Parathyroid adenoma (tissue), 2 donors: ENCODE measurements around the gene SENP3.

Experiments used
- H2AFZ ChIP-seq: fragments of 300-600 bp; sonication (generic); one replicate; pipeline ENCODE4 v1.7.0; 2017; ENCODE audit warnings: antibody characterized with exemption, mild to moderate bottlenecking
- H3K27ac ChIP-seq: fragments of 300-600 bp; sonication (generic); one replicate; pipeline ENCODE4 v1.7.0; 2017
- H3K27me3 ChIP-seq: fragments of 300-600 bp; sonication (generic); one replicate; pipeline ENCODE4 v1.7.0; 2017; ENCODE audit warnings: low read length; ENCODE audit not compliant: control insufficient read depth, insufficient read depth
- H3K36me3 ChIP-seq: fragments of 300-600 bp; sonication (generic); one replicate; pipeline ENCODE4 v1.7.0; 2017; ENCODE audit warnings: low read length; ENCODE audit not compliant: control insufficient read depth, insufficient read depth
- H3K4me1 ChIP-seq: fragments of 300-600 bp; sonication (generic); one replicate; pipeline ENCODE4 v1.7.0; 2017; ENCODE audit warnings: control low read depth
- H3K4me2 ChIP-seq: fragments of 300-600 bp; sonication (generic); one replicate; pipeline ENCODE4 v1.7.0; 2017; ENCODE audit warnings: low read length
- H3K4me3 ChIP-seq: fragments of 300-600 bp; sonication (generic); one replicate; pipeline ENCODE4 v1.7.0; 2017; ENCODE audit warnings: low read depth, low read length
- H3K79me2 ChIP-seq: fragments of 300-600 bp; sonication (generic); one replicate; pipeline ENCODE4 v1.7.0; 2017; ENCODE audit warnings: control low read depth
- H3K9ac ChIP-seq: fragments of 300-600 bp; sonication (generic); one replicate; pipeline ENCODE4 v1.7.0; 2017; ENCODE audit warnings: mild to moderate bottlenecking
- H3K9me3 ChIP-seq: fragments of 300-600 bp; sonication (generic); one replicate; pipeline ENCODE4 v1.7.0; 2017; ENCODE audit warnings: low read length; ENCODE audit not compliant: control insufficient read depth
- TF ChIP-seq, protein P1 (sequence below): fragments of 300-600 bp; sonication (generic); IDR thresholded peaks from one replicate; pipeline ENCODE4 v1.7.0; 2017; ENCODE audit warnings: antibody characterized with exemption, mild to moderate bottlenecking
- donor health status: primary hyperparathyroidism.

Gene SENP3

DNA sequence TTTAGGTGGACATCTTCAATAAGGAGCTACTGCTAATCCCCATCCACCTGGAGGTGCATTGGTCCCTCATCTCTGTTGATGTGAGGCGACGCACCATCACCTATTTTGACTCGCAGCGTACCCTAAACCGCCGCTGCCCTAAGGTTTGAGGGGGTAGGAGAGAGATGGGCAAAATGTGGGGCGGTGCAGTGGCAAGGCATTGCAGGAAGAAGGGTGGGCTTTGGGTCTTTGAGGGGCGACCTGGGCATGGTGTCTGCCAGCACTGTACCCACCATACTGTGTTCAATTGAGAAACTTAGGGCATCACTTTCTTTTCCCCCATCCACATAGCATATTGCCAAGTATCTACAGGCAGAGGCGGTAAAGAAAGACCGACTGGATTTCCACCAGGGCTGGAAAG, 8.6 kb downstream of the SENP3 start:
- H3K27ac ChIP-seq, result no peak overlapping the region
- no peaks in the 10 kb centered on the region for H3K9me3 ChIP-seq
- no peak overlapping the region for H3K4me3 ChIP-seq
- H3K27me3 ChIP-seq, result no peaks in the 10 kb centered on the region
- TF ChIP-seq, protein P1, sequence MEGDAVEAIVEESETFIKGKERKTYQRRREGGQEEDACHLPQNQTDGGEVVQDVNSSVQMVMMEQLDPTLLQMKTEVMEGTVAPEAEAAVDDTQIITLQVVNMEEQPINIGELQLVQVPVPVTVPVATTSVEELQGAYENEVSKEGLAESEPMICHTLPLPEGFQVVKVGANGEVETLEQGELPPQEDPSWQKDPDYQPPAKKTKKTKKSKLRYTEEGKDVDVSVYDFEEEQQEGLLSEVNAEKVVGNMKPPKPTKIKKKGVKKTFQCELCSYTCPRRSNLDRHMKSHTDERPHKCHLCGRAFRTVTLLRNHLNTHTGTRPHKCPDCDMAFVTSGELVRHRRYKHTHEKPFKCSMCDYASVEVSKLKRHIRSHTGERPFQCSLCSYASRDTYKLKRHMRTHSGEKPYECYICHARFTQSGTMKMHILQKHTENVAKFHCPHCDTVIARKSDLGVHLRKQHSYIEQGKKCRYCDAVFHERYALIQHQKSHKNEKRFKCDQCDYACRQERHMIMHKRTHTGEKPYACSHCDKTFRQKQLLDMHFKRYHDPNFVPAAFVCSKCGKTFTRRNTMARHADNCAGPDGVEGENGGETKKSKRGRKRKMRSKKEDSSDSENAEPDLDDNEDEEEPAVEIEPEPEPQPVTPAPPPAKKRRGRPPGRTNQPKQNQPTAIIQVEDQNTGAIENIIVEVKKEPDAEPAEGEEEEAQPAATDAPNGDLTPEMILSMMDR, result no peak
- H3K4me2 ChIP-seq, result no peak overlapping the region
- peaks cover 7% of the 10 kb centered on the region for H3K4me1 ChIP-seq
- H3K79me2 ChIP-seq, result peaks cover 16% of the 10 kb centered on the region
- no peaks in the 10 kb centered on the region for H3K36me3 ChIP-seq
- no peak overlapping the region for H2AFZ ChIP-seq
- H3K9ac ChIP-seq, result no peak overlapping the region

DNA sequence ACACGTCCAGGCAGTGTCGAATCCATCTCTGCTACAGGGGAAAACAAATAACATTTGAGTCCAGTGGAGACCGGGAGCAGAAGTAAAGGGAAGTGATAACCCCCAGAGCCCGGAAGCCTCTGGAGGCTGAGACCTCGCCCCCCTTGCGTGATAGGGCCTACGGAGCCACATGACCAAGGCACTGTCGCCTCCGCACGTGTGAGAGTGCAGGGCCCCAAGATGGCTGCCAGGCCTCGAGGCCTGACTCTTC, 10.5 kb downstream of the SENP3 start:
- TF ChIP-seq, protein P1, result no peak
- H3K27me3 ChIP-seq, result no peaks in the 10 kb centered on the region
- H3K9me3 ChIP-seq, result no peaks in the 10 kb centered on the region
- H3K36me3 ChIP-seq, result no peaks in the 10 kb centered on the region
- H3K27ac ChIP-seq, result peak overlapping the region; percentile 97
- H3K4me1 ChIP-seq, result peaks cover 9% of the 10 kb centered on the region
- H2AFZ ChIP-seq, result peak overlapping the region; percentile 87
- H3K9ac ChIP-seq, result no peak overlapping the region
- peaks cover 19% of the 10 kb centered on the region for H3K79me2 ChIP-seq
- H3K4me3 ChIP-seq, result peak overlapping the region; percentile 100
- peak overlapping the region; percentile 49 for H3K4me2 ChIP-seq

DNA sequence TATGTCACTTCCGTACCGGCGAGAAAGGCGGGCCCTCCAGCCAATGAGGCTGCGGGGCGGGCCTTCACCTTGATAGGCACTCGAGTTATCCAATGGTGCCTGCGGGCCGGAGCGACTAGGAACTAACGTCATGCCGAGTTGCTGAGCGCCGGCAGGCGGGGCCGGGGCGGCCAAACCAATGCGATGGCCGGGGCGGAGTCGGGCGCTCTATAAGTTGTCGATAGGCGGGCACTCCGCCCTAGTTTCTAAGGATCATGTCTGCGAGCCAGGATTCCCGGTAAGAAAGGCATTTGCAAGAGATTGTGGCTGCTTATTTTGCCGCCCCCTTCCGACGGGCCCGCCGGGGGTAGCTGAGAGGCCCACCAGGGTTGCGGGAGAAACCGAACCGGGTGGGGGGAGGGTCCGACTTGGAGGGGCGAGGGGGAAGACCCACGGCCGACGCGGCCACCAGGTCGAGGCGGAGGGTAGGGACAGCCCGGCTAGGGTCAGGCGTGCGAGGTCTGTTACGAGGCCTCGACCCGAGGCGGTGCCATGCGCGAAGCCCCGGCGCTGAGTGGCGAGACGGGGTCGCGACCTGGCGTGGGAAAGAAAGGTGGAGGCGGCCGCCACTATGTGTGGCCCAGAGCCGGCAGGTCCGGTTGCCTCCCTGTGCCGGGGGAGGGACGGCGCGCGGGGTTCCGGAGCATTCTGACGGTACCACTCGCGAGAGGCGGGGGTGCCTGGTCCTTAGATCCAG, 11.0 kb downstream of the SENP3 start:
- peak overlapping the region; percentile 23 for H2AFZ ChIP-seq
- H3K4me1 ChIP-seq, result peaks cover 9% of the 10 kb centered on the region
- peak overlapping the region; percentile 97 for H3K27ac ChIP-seq
- TF ChIP-seq, protein P1, result peak; percentile 16
- no peaks in the 10 kb centered on the region for H3K9me3 ChIP-seq
- peaks cover 16% of the 10 kb centered on the region for H3K79me2 ChIP-seq
- peak overlapping the region; percentile 100 for H3K4me3 ChIP-seq
- no peaks in the 10 kb centered on the region for H3K27me3 ChIP-seq
- peak overlapping the region; percentile 63 for H3K4me2 ChIP-seq
- H3K36me3 ChIP-seq, result no peaks in the 10 kb centered on the region
- H3K9ac ChIP-seq, result peak overlapping the region; percentile 98

DNA sequence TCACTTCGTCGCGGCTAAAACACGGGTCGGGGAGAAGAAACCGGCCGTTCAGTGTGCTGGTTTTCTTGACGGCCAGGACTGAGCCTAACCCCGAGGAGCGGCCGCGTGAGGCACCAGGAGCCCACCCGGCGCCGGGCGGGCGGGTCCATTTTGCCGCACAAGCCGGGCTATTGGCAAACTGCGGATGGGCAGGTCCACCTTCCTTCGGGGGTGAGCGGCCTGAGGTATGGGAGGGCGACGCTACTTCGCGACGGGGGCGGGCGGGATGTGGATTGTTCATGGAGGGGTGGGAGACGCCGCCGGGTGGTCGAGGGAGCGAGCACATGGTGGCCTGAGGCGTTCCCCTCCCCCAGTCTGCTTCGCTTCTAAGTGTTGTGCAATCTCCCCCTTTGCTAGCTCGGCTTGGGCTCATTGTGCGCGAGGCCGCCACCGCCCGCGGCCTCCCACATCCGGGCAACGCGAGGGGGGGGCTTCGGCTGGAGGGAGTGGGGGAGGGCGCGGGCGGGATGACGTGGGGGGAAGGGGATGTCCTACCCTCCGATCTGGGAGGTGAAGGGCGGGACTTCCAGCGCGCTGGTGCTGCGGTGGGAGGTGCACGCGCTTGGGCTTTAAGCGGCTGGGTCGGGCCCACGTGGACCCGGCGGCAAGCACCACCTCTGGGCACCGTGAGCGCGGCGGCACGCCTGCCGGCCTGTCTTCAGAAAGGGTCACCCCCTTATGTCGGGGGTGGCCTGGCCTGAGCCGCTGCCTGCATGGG, 11.8 kb downstream of the SENP3 start:
- H3K4me2 ChIP-seq, result peak overlapping the region; percentile 63
- peak overlapping the region; percentile 23 for H2AFZ ChIP-seq
- H3K79me2 ChIP-seq, result peaks cover 16% of the 10 kb centered on the region
- TF ChIP-seq, protein P1, result no peak
- H3K27me3 ChIP-seq, result no peaks in the 10 kb centered on the region
- no peaks in the 10 kb centered on the region for H3K36me3 ChIP-seq
- peak overlapping the region; percentile 98 for H3K9ac ChIP-seq
- H3K27ac ChIP-seq, result peak overlapping the region; percentile 97
- peak overlapping the region; percentile 100 for H3K4me3 ChIP-seq
- H3K9me3 ChIP-seq, result no peaks in the 10 kb centered on the region
- H3K4me1 ChIP-seq, result peaks cover 9% of the 10 kb centered on the region
